Neural crest cell (in vitro differentiated cells): ENCODE data around the gene TOMM5. TPM values are rescaled to one million over a fixed set of nuclear protein-coding genes. Genes with fewer than 3 reads are reported as not detected.

Source experiments
- DNase-seq: peaks from one replicate; pipeline ENCODE4 v3.0.0; 2021; ENCODE audit warnings: low read depth, mixed read lengths, low spot score
- H3K27ac Mint-ChIP-seq: one replicate; pipeline ENCODE4 v1.8.0; 2021; ENCODE audit warnings: mild to moderate bottlenecking, mixed read lengths; ENCODE audit not compliant: unreplicated experiment
- H3K27me3 Mint-ChIP-seq: 2 replicates; pipeline ENCODE4 v1.8.0; 2021; ENCODE audit warnings: low read depth, mild to moderate bottlenecking, mixed read lengths
- H3K36me3 Mint-ChIP-seq: 2 replicates; pipeline ENCODE4 v1.8.0; 2021; ENCODE audit warnings: low read depth, mild to moderate bottlenecking, mixed read lengths
- H3K4me1 Mint-ChIP-seq: 2 replicates; pipeline ENCODE4 v1.8.0; 2021; ENCODE audit warnings: mixed read lengths
- H3K4me3 Mint-ChIP-seq: one replicate; pipeline ENCODE4 v1.8.0; 2021; ENCODE audit warnings: mild to moderate bottlenecking, mixed read lengths
- H3K9me3 Mint-ChIP-seq: 2 replicates; pipeline ENCODE4 v1.8.0; 2021; ENCODE audit warnings: mixed read lengths
- total RNA-seq: library from RNA; stranded (reverse); gene quantifications from 2 replicates; pipeline ENCODE4 v1.2.1, GENCODE V29; 2021
- TF ChIP-seq, protein P1 (sequence below): fragments of 200-600 bp; sonication (generic); conservative IDR thresholded peaks from 2 replicates; pipeline ENCODE4 v1.5.0; 2021; ENCODE audit warnings: antibody characterized with exemption, mild to moderate bottlenecking

Gene TOMM5
- total RNA-seq, 1 donor from 2014 or later: 155 TPM

DNA sequence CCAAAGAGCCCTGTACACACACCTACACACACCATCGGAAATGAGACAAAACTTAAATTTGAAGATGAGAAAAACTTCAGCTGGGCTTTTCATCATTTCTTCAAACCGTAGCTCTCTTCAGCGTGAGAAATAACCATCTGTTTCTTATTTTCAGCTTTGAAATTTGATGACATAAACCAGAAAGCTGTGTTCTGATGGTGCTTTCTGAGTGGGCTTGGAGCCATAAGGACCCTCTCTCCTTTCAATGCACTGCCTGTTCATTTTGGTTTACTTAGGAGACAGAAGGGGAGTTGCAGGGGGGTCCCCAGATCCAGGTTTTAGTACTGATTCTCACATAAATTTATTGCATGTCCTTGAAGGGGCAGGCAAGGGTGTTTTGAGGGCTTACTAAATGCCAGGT lies 25.7 kb downstream of the TOMM5 start:
- peaks cover 34% of the 10 kb centered on the region for H3K36me3 Mint-ChIP-seq
- H3K4me1 Mint-ChIP-seq: peaks cover 4% of the 10 kb centered on the region
- peaks cover 10% of the 10 kb centered on the region for H3K9me3 Mint-ChIP-seq

DNA sequence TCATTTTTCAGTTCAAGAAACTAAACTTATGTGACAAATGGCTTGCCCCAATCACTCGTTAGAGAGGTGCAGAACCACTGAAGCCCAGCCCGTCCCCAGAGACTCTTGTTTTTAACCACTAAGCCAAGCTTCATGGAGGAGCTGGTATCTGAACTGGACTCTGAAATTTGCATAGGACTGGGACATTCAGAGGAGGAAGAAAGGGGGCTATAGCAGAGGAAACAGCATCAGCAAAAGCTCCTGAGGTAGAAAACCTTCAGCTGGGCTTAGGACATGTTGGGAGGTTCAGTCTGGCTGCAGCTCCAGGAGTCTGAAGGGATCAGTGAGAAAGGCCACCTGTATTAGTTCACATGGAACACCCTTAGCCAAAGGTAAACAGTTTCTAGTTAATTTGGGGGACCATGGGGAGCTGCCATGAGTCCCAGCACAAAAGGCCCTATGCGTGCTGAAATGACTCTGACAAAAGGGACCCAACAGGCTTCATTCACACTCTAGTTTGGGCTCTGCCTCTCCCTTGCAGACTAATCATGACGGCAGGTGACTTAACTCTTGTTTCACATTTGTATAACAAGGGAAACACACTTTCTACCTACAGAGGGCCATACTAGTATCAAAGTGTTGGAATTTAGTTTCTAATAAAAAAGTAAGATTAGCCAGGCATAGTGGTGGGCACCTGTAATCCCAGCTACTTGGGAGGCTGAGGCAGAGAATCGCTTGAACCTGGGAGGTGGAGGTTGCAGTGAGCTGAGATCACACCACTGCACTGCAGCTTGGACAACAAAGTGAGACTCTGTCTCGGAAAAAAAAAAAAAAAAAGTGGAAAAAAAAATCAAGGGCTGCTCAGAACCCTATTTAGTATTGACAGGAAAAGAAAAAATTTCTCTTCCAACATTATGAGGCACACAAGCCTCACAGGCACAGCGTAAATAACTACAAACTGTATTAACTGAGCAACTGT lies 26.5 kb downstream of the TOMM5 start:
- H3K9me3 Mint-ChIP-seq: peaks cover 10% of the 10 kb centered on the region
- no peaks in the 10 kb centered on the region for H3K27me3 Mint-ChIP-seq
- TF ChIP-seq, protein P1, sequence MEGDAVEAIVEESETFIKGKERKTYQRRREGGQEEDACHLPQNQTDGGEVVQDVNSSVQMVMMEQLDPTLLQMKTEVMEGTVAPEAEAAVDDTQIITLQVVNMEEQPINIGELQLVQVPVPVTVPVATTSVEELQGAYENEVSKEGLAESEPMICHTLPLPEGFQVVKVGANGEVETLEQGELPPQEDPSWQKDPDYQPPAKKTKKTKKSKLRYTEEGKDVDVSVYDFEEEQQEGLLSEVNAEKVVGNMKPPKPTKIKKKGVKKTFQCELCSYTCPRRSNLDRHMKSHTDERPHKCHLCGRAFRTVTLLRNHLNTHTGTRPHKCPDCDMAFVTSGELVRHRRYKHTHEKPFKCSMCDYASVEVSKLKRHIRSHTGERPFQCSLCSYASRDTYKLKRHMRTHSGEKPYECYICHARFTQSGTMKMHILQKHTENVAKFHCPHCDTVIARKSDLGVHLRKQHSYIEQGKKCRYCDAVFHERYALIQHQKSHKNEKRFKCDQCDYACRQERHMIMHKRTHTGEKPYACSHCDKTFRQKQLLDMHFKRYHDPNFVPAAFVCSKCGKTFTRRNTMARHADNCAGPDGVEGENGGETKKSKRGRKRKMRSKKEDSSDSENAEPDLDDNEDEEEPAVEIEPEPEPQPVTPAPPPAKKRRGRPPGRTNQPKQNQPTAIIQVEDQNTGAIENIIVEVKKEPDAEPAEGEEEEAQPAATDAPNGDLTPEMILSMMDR: no peak
- DNase-seq: no peak
- H3K36me3 Mint-ChIP-seq: peaks cover 35% of the 10 kb centered on the region
- H3K4me3 Mint-ChIP-seq: no peak overlapping the region
- no peak overlapping the region for H3K27ac Mint-ChIP-seq
- H3K4me1 Mint-ChIP-seq: peaks cover 4% of the 10 kb centered on the region

More for the DNA sequence above, 25.7 kb downstream of the TOMM5 start:
- TF ChIP-seq, protein P1: no peak
- Mint-ChIP-seq H3K4me3 (no peak overlapping the region), H3K27ac (no peak overlapping the region), H3K27me3 (no peaks in the 10 kb centered on the region)
- no peak for DNase-seq

DNA sequence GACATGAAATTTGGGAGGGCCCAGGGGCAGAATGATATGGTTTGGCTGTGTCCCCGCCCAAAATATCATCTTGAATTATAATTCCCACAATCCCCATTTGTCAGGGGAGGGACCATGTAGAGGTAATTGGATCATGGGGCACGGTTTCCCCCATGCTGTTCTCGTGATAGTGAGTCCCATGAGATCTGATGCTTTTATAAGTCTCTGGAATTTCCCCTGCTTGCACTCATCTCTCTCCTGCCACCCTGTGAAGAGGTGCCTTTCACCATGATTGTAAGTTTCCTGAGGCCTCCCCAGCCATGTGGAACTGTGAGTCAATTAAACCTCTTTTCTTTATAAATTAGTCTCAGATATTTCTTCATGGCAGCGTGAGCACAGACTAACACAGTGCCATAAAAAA lies 27.5 kb downstream of the TOMM5 start:
- Mint-ChIP-seq H3K4me1 (peaks cover 4% of the 10 kb centered on the region), H3K27ac (no peak overlapping the region), H3K9me3 (peaks cover 10% of the 10 kb centered on the region), H3K4me3 (no peak overlapping the region), H3K36me3 (peaks cover 35% of the 10 kb centered on the region), H3K27me3 (no peaks in the 10 kb centered on the region)
- TF ChIP-seq, protein P1: no peak
- DNase-seq: no peak

DNA sequence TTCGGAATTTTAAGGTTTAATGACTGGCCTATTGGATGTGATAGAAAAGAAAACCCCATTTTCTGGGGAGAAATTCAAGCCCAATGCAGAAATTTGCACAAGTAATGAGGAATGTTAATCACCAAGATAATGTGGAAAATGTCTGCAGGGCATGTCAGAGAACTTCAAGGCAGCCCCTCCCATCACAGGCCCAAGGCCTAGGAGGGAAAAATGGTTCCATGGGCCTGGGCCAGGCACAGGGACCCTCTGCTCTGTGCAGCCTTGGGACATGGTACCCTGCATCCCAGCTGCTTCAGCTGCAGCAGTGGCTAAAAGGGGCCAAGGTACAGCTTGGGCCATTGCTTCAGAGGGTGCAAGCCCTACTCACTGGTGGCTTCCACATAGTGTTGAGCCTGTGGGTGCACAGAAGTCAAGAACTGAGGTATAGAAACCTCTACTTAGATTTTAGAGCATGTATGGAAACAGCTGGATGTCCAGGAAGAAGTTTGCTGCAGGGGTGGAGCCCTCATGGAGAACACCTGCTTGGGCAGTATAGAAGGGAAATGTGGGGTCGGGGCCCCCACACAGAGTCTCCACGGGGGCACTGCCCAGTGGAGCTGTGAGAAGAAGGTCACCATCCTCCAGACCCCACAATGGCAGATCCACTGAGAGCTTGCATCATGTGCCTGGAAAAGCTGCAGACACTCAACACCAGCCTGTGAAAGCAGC lies 28.4 kb downstream of the TOMM5 start:
- no peak for DNase-seq
- Mint-ChIP-seq H3K4me1 (peaks cover 4% of the 10 kb centered on the region), H3K36me3 (peaks cover 40% of the 10 kb centered on the region), H3K9me3 (peaks cover 10% of the 10 kb centered on the region), H3K27me3 (no peaks in the 10 kb centered on the region), H3K27ac (no peak overlapping the region), H3K4me3 (no peak overlapping the region)
- TF ChIP-seq, protein P1: no peak

- Mint-ChIP-seq H3K27ac (no peak overlapping the region), H3K4me3 (no peak overlapping the region), H3K36me3 (peaks cover 36% of the 10 kb centered on the region), H3K9me3 (peaks cover 10% of the 10 kb centered on the region), H3K27me3 (no peaks in the 10 kb centered on the region), H3K4me1 (no peaks in the 10 kb centered on the region)
- TF ChIP-seq, protein P1: no peak
- no peak for DNase-seq
Measured at GRCh38 chr9:37562826-37563225, 29.6 kb downstream of the TOMM5 start.
